ENCODE results near the gene HPD. TPM values are rescaled to one million over a fixed set of nuclear protein-coding genes. Genes with fewer than 3 reads are reported as not detected.

Gene HPD
- 0.13 TPM for total RNA-seq (2013)
- under 1 TPM in 2 of 3 donors, not detected in 1; 0.19 to 0.75 TPM for polyA plus RNA-seq
- 0.16 and 0.28 TPM in 2 replicates for polyA minus RNA-seq
- 0 to 6.3 (median 0.43) reads per million in 11 experiments for total RNA-seq

GRCh38 chr12:121858662-121859572 is at the start of gene HPD:
HPD (minus strand) TSS chr12:121858859; CDS start chr12:121858823, 36 bp downstream.
- Histone ChIP-seq H3K4me1 (ENCODE audit: control insufficient read depth in 1 of 2, insufficient read depth in 2 of 2, low read length in 2 of 2) (peaks cover 30 to 34% of the 10 kb centered on the region in 2 donors), H3K36me3 (replicated peaks in 1 of 2; ENCODE audit: control insufficient read depth in 1 of 2, insufficient read depth in 2 of 2, low read length in 2 of 2) (no peaks in the 10 kb centered on the region), H2AFZ (ENCODE audit: insufficient read depth, low read depth, low read length, poor library complexity, severe bottlenecking) (no peak within 1 kb of the TSS), H3K27ac (ENCODE audit: low read depth in 1 of 2, low read length in 2 of 2) (no peak within 1 kb of the TSS), H3K9me3 (replicated peaks in 1 of 2; ENCODE audit: control insufficient read depth in 1 of 2, insufficient read depth in 1 of 2, low read length in 2 of 2) (no peaks in the 10 kb centered on the region), H3K4me2 (replicated peaks; ENCODE audit: extremely low read depth, low read length, poor library complexity, severe bottlenecking) (no peak within 1 kb of the TSS), H4K20me1 (ENCODE audit: insufficient read depth, low read length) (no peaks in the 10 kb centered on the region), H3K79me2 (ENCODE audit: insufficient read depth, low read length) (no peaks in the 10 kb centered on the region), H3K4me3 (replicated peaks in 1 of 3; ENCODE audit: low read depth in 2 of 3, low read length in 3 of 3) (no peak within 1 kb of the TSS), H3K27me3 (ENCODE audit: control insufficient read depth in 2 of 2, insufficient read depth in 2 of 2, low read length in 2 of 2) (no peaks in the 10 kb centered on the region), H3K9ac (ENCODE audit: insufficient read depth, low read length, poor library complexity, severe bottlenecking) (no peak within 1 kb of the TSS)
- TF ChIP-seq CTCF (IDR thresholded peaks at IDR 0.05): no peak
- Mint-ChIP-seq H3K4me1 (peaks cover 24% of the 10 kb centered on the region), H3K36me3 (peaks cover 1 to 3% of the 10 kb centered on the region in 2 donors), H3K4me3 (no peak within 1 kb of the TSS), H3K9me3 (no peaks in the 10 kb centered on the region), H3K27me3 (ENCODE audit: low read depth in 3 of 3) (peaks cover 4 to 6% (median 5%) of the 10 kb centered on the region in 3 donors), H3K27ac (peak within 1 kb of the TSS in 1 of 7 donors; percentile 14)
- no peak for DNase-seq
- intact Hi-C loops (cut with micrococcal nuclease): no loop called here
- WGBS (ENCODE audit: insufficient coverage): 95% methylated on average over 11 of the region's 16 CpGs

- H3K4me1 Mint-ChIP-seq: no peaks in the 10 kb centered on the region
- intact Hi-C loops (cut with micrococcal nuclease): no loop called here
These were observed 47.1 kb upstream of the HPD start for GRCh38 chr12:121905746-121906145.

More at GRCh38 chr12:121905746-121906145, 47.1 kb upstream of the HPD start:
- Histone ChIP-seq H3K9ac (ENCODE audit: insufficient read depth, low read length, poor library complexity, severe bottlenecking) (no peak overlapping the region), H3K4me3 (replicated peaks in 1 of 3; ENCODE audit: low read depth in 2 of 3, low read length in 3 of 3) (no peak overlapping the region), H2AFZ (ENCODE audit: insufficient read depth, low read depth, low read length, poor library complexity, severe bottlenecking) (no peak overlapping the region), H3K9me3 (replicated peaks in 1 of 2; ENCODE audit: control insufficient read depth in 1 of 2, insufficient read depth in 1 of 2, low read length in 2 of 2) (no peaks in the 10 kb centered on the region), H3K4me2 (replicated peaks; ENCODE audit: extremely low read depth, low read length, poor library complexity, severe bottlenecking) (no peak overlapping the region), H3K27me3 (ENCODE audit: control insufficient read depth in 2 of 2, insufficient read depth in 2 of 2, low read length in 2 of 2) (no peaks in the 10 kb centered on the region), H3K36me3 (replicated peaks in 1 of 2; ENCODE audit: control insufficient read depth in 1 of 2, insufficient read depth in 2 of 2, low read length in 2 of 2) (peaks cover 63 to 94% of the 10 kb centered on the region in 2 donors), H3K27ac (ENCODE audit: low read depth in 1 of 2, low read length in 2 of 2) (no peak overlapping the region), H3K79me2 (ENCODE audit: insufficient read depth, low read length) (no peaks in the 10 kb centered on the region), H3K4me1 (ENCODE audit: control insufficient read depth in 1 of 2, insufficient read depth in 2 of 2, low read length in 2 of 2) (no peaks in the 10 kb centered on the region), H4K20me1 (ENCODE audit: insufficient read depth, low read length) (no peaks in the 10 kb centered on the region)
- Mint-ChIP-seq H3K9me3 (peaks cover 0 to 2% (median 0%) of the 10 kb centered on the region in 7 donors), H3K27me3 (ENCODE audit: low read depth in 3 of 3) (no peaks in the 10 kb centered on the region), H3K4me3 (no peak overlapping the region), H3K27ac (peak overlapping the region in 1 of 7 donors; percentile 3), H3K36me3 (peaks cover 63 to 97% of the 10 kb centered on the region in 2 donors)
- no peak for DNase-seq
- no peak for TF ChIP-seq CTCF (IDR thresholded peaks at IDR 0.05)
- WGBS (ENCODE audit: insufficient coverage): no CpG with 5 or more reads among the region's 4 CpGs
